Measurements from ENCODE around the gene TSHZ1. TPM values are rescaled to one million over a fixed set of nuclear protein-coding genes. Genes with fewer than 3 reads are reported as not detected.

TSHZ1 gene
- total RNA-seq, 1 donor from 2014 or later, result 16.3 TPM

- Mint-ChIP-seq H3K4me1 (ENCODE audit: unreplicated experiment) (peaks cover 12% of the 10 kb centered on the region), H3K36me3 (ENCODE audit: low read depth, unreplicated experiment) (no peaks in the 10 kb centered on the region), H3K27ac (ENCODE audit: unreplicated experiment) (no peak overlapping the region), H3K27me3 (ENCODE audit: unreplicated experiment) (no peaks in the 10 kb centered on the region), H3K9me3 (ENCODE audit: unreplicated experiment) (no peaks in the 10 kb centered on the region), H3K4me3 (ENCODE audit: unreplicated experiment) (no peak overlapping the region)
- no peak for DNase-seq (ENCODE audit: low spot score)
- no peak for TF ChIP-seq CTCF (IDR thresholded peaks at IDR 0.05; ENCODE audit: unreplicated experiment)
These were observed 19.8 kb downstream of the TSHZ1 start for GRCh38 chr18:75230163-75231052.

- no peak for TF ChIP-seq CTCF (IDR thresholded peaks at IDR 0.05; ENCODE audit: unreplicated experiment)
- Mint-ChIP-seq H3K4me3 (ENCODE audit: unreplicated experiment) (no peak overlapping the region), H3K36me3 (ENCODE audit: low read depth, unreplicated experiment) (no peaks in the 10 kb centered on the region), H3K27ac (ENCODE audit: unreplicated experiment) (no peak overlapping the region), H3K9me3 (ENCODE audit: unreplicated experiment) (no peaks in the 10 kb centered on the region), H3K27me3 (ENCODE audit: unreplicated experiment) (no peaks in the 10 kb centered on the region), H3K4me1 (ENCODE audit: unreplicated experiment) (peaks cover 14% of the 10 kb centered on the region)
- DNase-seq (ENCODE audit: low spot score), result no peak
These were observed 20.4 kb downstream of the TSHZ1 start for GRCh38 chr18:75231053-75231406.

GRCh38 chr18:75234901-75235300 lies 24.3 kb downstream of the TSHZ1 start:
- H3K4me1 Mint-ChIP-seq (ENCODE audit: unreplicated experiment), result peaks cover 31% of the 10 kb centered on the region

GRCh38 chr18:75235896-75236295 lies 25.3 kb downstream of the TSHZ1 start:
- H3K9me3 Mint-ChIP-seq (ENCODE audit: unreplicated experiment), result no peaks in the 10 kb centered on the region
- H3K4me1 Mint-ChIP-seq (ENCODE audit: unreplicated experiment), result peaks cover 23% of the 10 kb centered on the region
- H3K27me3 Mint-ChIP-seq (ENCODE audit: unreplicated experiment), result peaks cover 1% of the 10 kb centered on the region
- H3K36me3 Mint-ChIP-seq (ENCODE audit: low read depth, unreplicated experiment), result peaks cover 4% of the 10 kb centered on the region
- no peak for DNase-seq (ENCODE audit: low spot score)
- no peak overlapping the region for H3K27ac Mint-ChIP-seq (ENCODE audit: unreplicated experiment)
- no peak for TF ChIP-seq CTCF (IDR thresholded peaks at IDR 0.05; ENCODE audit: unreplicated experiment)
- no peak overlapping the region for H3K4me3 Mint-ChIP-seq (ENCODE audit: unreplicated experiment)

More at GRCh38 chr18:75234901-75235300, 24.3 kb downstream of the TSHZ1 start:
- no peak for DNase-seq (ENCODE audit: low spot score)
- H3K27me3 Mint-ChIP-seq (ENCODE audit: unreplicated experiment), result peaks cover 1% of the 10 kb centered on the region
- no peak overlapping the region for H3K4me3 Mint-ChIP-seq (ENCODE audit: unreplicated experiment)
- H3K36me3 Mint-ChIP-seq (ENCODE audit: low read depth, unreplicated experiment), result no peaks in the 10 kb centered on the region
- no peak overlapping the region for H3K27ac Mint-ChIP-seq (ENCODE audit: unreplicated experiment)
- H3K9me3 Mint-ChIP-seq (ENCODE audit: unreplicated experiment), result no peaks in the 10 kb centered on the region
- TF ChIP-seq CTCF (IDR thresholded peaks at IDR 0.05; ENCODE audit: unreplicated experiment), result no peak

GRCh38 chr18:75238100-75238499 lies 27.5 kb downstream of the TSHZ1 start:
- H3K27me3 Mint-ChIP-seq (ENCODE audit: unreplicated experiment), result peaks cover 1% of the 10 kb centered on the region
- TF ChIP-seq CTCF (IDR thresholded peaks at IDR 0.05; ENCODE audit: unreplicated experiment), result no peak
- H3K9me3 Mint-ChIP-seq (ENCODE audit: unreplicated experiment), result no peaks in the 10 kb centered on the region

More at GRCh38 chr18:75238100-75238499, 27.5 kb downstream of the TSHZ1 start:
- peaks cover 8% of the 10 kb centered on the region for H3K36me3 Mint-ChIP-seq (ENCODE audit: low read depth, unreplicated experiment)
- peak overlapping the region; percentile 39 for H3K27ac Mint-ChIP-seq (ENCODE audit: unreplicated experiment)
- no peak overlapping the region for H3K4me3 Mint-ChIP-seq (ENCODE audit: unreplicated experiment)
- DNase-seq (ENCODE audit: low spot score), result no peak
- H3K4me1 Mint-ChIP-seq (ENCODE audit: unreplicated experiment), result peaks cover 23% of the 10 kb centered on the region
